Calu3 (cell line): ENCODE data around the gene ERMN. TPM values are rescaled to one million over a fixed set of nuclear protein-coding genes. Genes with fewer than 3 reads are reported as not detected.
"Not testable (repeated sequence)": the region's sequence is repeated elsewhere in the genome, so short reads cannot be mapped to it uniquely, and the experiment has no call there.

Experiments used
- Bru-seq: library from RNA; stranded (reverse); fragments of 400-500 nt; gene quantifications from one replicate; lab custom pipeline; 2021; lab: Mats Ljungman, UMichigan
- BruChase-seq, 2 experiments: library from RNA; stranded (reverse); fragments of 400-500 nt; gene quantifications; one replicate each; lab custom pipeline; 2021; lab: Mats Ljungman, UMichigan
- BruUV-seq: library from RNA; stranded (reverse); fragments of 400-500 nt; replicated peaks from 2 replicates; lab custom pipeline; 2021; lab: Mats Ljungman, UMichigan
- CTCF ChIA-PET: fragments of 300-600 bp; sonication (Branson Sonifier 250); formaldehyde crosslinking; loops from one replicate; lab custom pipeline; 2022; ENCODE audit warnings: antibody characterized with exemption; lab: Charles Lee
- DNase-seq: peaks from one replicate; pipeline ENCODE4 v3.0.0; 2022
- H3K27ac Mint-ChIP-seq: one replicate; pipeline ENCODE4 v1.8.0; 2022; ENCODE audit warnings: mixed read lengths; ENCODE audit not compliant: unreplicated experiment
- H3K27me3 Mint-ChIP-seq: one replicate; pipeline ENCODE4 v1.8.0; 2022; ENCODE audit warnings: mixed read lengths; ENCODE audit not compliant: unreplicated experiment
- H3K36me3 Mint-ChIP-seq: one replicate; pipeline ENCODE4 v1.8.0; 2022; ENCODE audit warnings: mild to moderate bottlenecking, moderate library complexity, mixed read lengths; ENCODE audit not compliant: insufficient read depth, unreplicated experiment
- H3K4me1 Mint-ChIP-seq: one replicate; pipeline ENCODE4 v1.8.0; 2022; ENCODE audit warnings: mild to moderate bottlenecking, low read depth, mixed read lengths; ENCODE audit not compliant: unreplicated experiment
- H3K4me3 Mint-ChIP-seq: one replicate; pipeline ENCODE4 v1.8.0; 2022; ENCODE audit warnings: mild to moderate bottlenecking, low read depth, moderate library complexity, mixed read lengths; ENCODE audit not compliant: unreplicated experiment
- H3K9me3 Mint-ChIP-seq: one replicate; pipeline ENCODE4 v1.8.0; 2022; ENCODE audit warnings: low read depth, mixed read lengths; ENCODE audit not compliant: unreplicated experiment
- CTCF ChIP-seq: fragments of 200-600 bp; IDR thresholded peaks from one replicate; pipeline ENCODE4 v1.8.0; 2022; ENCODE audit warnings: antibody characterized with exemption; ENCODE audit not compliant: unreplicated experiment
- intact Hi-C: fragments of 100-400 bp; cut with micrococcal nuclease; formaldehyde crosslinking; loops from one replicate; pipeline ENCODE4 v1.10.0; 2022; ENCODE audit not compliant: unreplicated experiment
- long read RNA-seq: library from polyadenylated mRNA; stranded (forward); transcript quantifications from one replicate; pipeline ENCODE4 v2.0.0, GENCODE V29; 2022
- total RNA-seq: library from RNA; stranded (reverse); gene quantifications from 2 replicates; pipeline ENCODE4 v1.2.3, GENCODE V29; 2022

ERMN gene
- total RNA-seq (not detected in 2 replicates), Bru-seq, nascent RNA (not detected), BruChase-seq, experiment 1, labeled RNA remaining after a 6-hour chase (not detected), BruChase-seq, experiment 2, labeled RNA remaining after a 2-hour chase (percentile 12 among the genes with signal in this experiment)
- long read RNA-seq = 0 reads

- no peak for DNase-seq
- Mint-ChIP-seq H3K27me3 (no peaks in the 10 kb centered on the region), H3K4me1 (peaks cover 28% of the 10 kb centered on the region), H3K36me3 (no peaks in the 10 kb centered on the region), H3K9me3 (no peaks in the 10 kb centered on the region), H3K27ac (no peak within 1 kb of the TSS), H3K4me3 (no peak within 1 kb of the TSS)
- intact Hi-C loops = loop anchor here (5.0 kb wide), 2 partner anchors 162 to 272 kb away; no protein-coding TSS in a partner anchor
- no TSS peak for BruUV-seq
- TF ChIP-seq CTCF = no peak
- CTCF ChIA-PET = interaction anchor here (1.3 kb wide), 1 partner anchor 11 kb away, joined by 6 read pairs; no protein-coding TSS in a partner anchor
Observed at GRCh38 chr2:157325786-157326185, at the start of gene ERMN. Gene ERMN (minus strand): TSS chr2:157325824. CDS start chr2:157325642, 182 bp downstream.

GRCh38 chr2:157375384-157375783 is 49.8 kb upstream of the ERMN start:
- CTCF ChIA-PET = no interaction called here

GRCh38 chr2:157368508-157368907 is 42.9 kb upstream of the ERMN start:
- CTCF ChIA-PET, H3K27ac Mint-ChIP-seq, H3K4me3 Mint-ChIP-seq, H3K36me3 Mint-ChIP-seq, H3K4me1 Mint-ChIP-seq, H3K27me3 Mint-ChIP-seq, DNase-seq, intact Hi-C loops, H3K9me3 Mint-ChIP-seq, BruUV-seq: not testable (repeated sequence)

More at GRCh38 chr2:157375384-157375783, 49.8 kb upstream of the ERMN start:
- Mint-ChIP-seq H3K27me3 (no peaks in the 10 kb centered on the region), H3K4me3 (no peak overlapping the region), H3K9me3 (peaks cover 15% of the 10 kb centered on the region), H3K4me1 (no peaks in the 10 kb centered on the region), H3K36me3 (no peaks in the 10 kb centered on the region), H3K27ac (no peak overlapping the region)
- no peak for TF ChIP-seq CTCF
- intact Hi-C loops = no loop called here
- no peak for DNase-seq
- BruUV-seq = no TSS peak

GRCh38 chr2:157367704-157368103 is 42.1 kb upstream of the ERMN start:
- H3K27me3 Mint-ChIP-seq = no peaks in the 10 kb centered on the region
- DNase-seq = no peak
- intact Hi-C loops = no loop called here
- no TSS peak for BruUV-seq
- H3K9me3 Mint-ChIP-seq = no peaks in the 10 kb centered on the region
- CTCF ChIA-PET = no interaction called here
- no peaks in the 10 kb centered on the region for H3K4me1 Mint-ChIP-seq
- no peak for TF ChIP-seq CTCF
- H3K4me3 Mint-ChIP-seq = no peak overlapping the region
- no peaks in the 10 kb centered on the region for H3K36me3 Mint-ChIP-seq
- H3K27ac Mint-ChIP-seq = no peak overlapping the region
